IPS-NIHi7 (cell line): ENCODE data around the gene PSME3IP1.

ENCODE experiments used
- DNase-seq: peaks from one replicate; pipeline ENCODE4 v3.0.0; 2012; ENCODE audit warnings: mixed read lengths; ENCODE audit errors: extremely low spot score

The PSME3IP1 gene

GRCh38 chr16:57167538-57167937 lies 18.3 kb downstream of the PSME3IP1 start:
- no peak for DNase-seq

GRCh38 chr16:57166951-57167350 lies 18.9 kb downstream of the PSME3IP1 start:
- no peak for DNase-seq

GRCh38 chr16:57166451-57166850 lies 19.4 kb downstream of the PSME3IP1 start:
- no peak for DNase-seq

- DNase-seq = no peak
Observed at GRCh38 chr16:57165938-57166337, 19.9 kb downstream of the PSME3IP1 start.

- no peak for DNase-seq
Observed at GRCh38 chr16:57165483-57165882, 20.4 kb downstream of the PSME3IP1 start.

GRCh38 chr16:57163842-57164241 lies 22.0 kb downstream of the PSME3IP1 start:
- DNase-seq = no peak

GRCh38 chr16:57159447-57159846 lies 26.4 kb downstream of the PSME3IP1 start:
- peak; percentile 26 for DNase-seq

GRCh38 chr16:57157533-57157932 lies 28.3 kb downstream of the PSME3IP1 start:
- no peak for DNase-seq

GRCh38 chr16:57156351-57156703 lies 29.5 kb downstream of the PSME3IP1 start:
- DNase-seq = no peak

GRCh38 chr16:57155702-57156350 lies 30.0 kb downstream of the PSME3IP1 start:
- no peak for DNase-seq

GRCh38 chr16:57153841-57154240 lies 32.0 kb downstream of the PSME3IP1 start:
- no peak for DNase-seq

GRCh38 chr16:57152096-57153093 lies 33.4 kb downstream of the PSME3IP1 start:
- DNase-seq = no peak

- DNase-seq = peak; percentile 52
Observed at GRCh38 chr16:57151369-57151768, 34.5 kb downstream of the PSME3IP1 start.

- no peak for DNase-seq
Observed at GRCh38 chr16:57150682-57151330, 35.0 kb downstream of the PSME3IP1 start.

GRCh38 chr16:57149391-57149790 lies 36.4 kb downstream of the PSME3IP1 start:
- DNase-seq = no peak

- no peak for DNase-seq
Observed at GRCh38 chr16:57148481-57148880, 37.4 kb downstream of the PSME3IP1 start.

GRCh38 chr16:57147381-57148221 lies 38.2 kb downstream of the PSME3IP1 start:
- peak; percentile 46 for DNase-seq

- DNase-seq = peak; percentile 77
Observed at GRCh38 chr16:57146735-57147134, 39.1 kb downstream of the PSME3IP1 start.

- DNase-seq = no peak
Observed at GRCh38 chr16:57146040-57146647, 39.7 kb downstream of the PSME3IP1 start.

- no peak for DNase-seq
Observed at GRCh38 chr16:57145046-57146021, 40.5 kb downstream of the PSME3IP1 start.
